CD14-positive monocyte (primary cell): Measurements from ENCODE around the gene CSRP1. TPM values are rescaled to one million over a fixed set of nuclear protein-coding genes. Genes with fewer than 3 reads are reported as not detected.

ENCODE experiments used
- DNase-seq, 3 donors: peaks; one replicate each; pipeline ENCODE4 v3.0.0-alpha.2; 2011 to 2022
- H2AFZ ChIP-seq: 2 replicates; pipeline ENCODE4 v1.6.0; 2012; ENCODE audit warnings: mild to moderate bottlenecking, low read depth, low read length, inconsistent platforms; ENCODE audit not compliant: insufficient read depth, poor library complexity, severe bottlenecking
- H3K27ac ChIP-seq, 2 donors: 1 replicate in 1 of 2; 2 replicates in 1 of 2; pipeline ENCODE4 v1.5.1; 2012 to 2013; ENCODE audit warnings: low read length in 2 of 2, control low read depth in 1 of 2, inconsistent platforms in 1 of 2, low read depth in 1 of 2, mild to moderate bottlenecking in 1 of 2
- H3K27me3 ChIP-seq, 2 donors: one replicate each; pipeline versions ENCODE4 v1.6.0 to v1.6.1; 2011 to 2013; ENCODE audit warnings: low read length in 2 of 2; ENCODE audit not compliant: control insufficient read depth in 2 of 2, insufficient read depth in 2 of 2
- H3K36me3 ChIP-seq, 2 donors: replicated peaks in 1 of 2; 1 replicate in 1 of 2; 2 replicates in 1 of 2; pipeline versions ENCODE4 v1.5.1 to v1.6.1; 2012 to 2013; ENCODE audit warnings: low read length in 2 of 2, control low read depth in 1 of 2, inconsistent platforms in 1 of 2, mild to moderate bottlenecking in 1 of 2; ENCODE audit not compliant: insufficient read depth in 2 of 2, control insufficient read depth in 1 of 2
- H3K4me1 ChIP-seq, 2 donors: 1 replicate in 1 of 2; 2 replicates in 1 of 2; pipeline versions ENCODE4 v1.5.1 to v1.6.1; 2012 to 2013; ENCODE audit warnings: low read length in 2 of 2, control low read depth in 1 of 2, inconsistent platforms in 1 of 2, mild to moderate bottlenecking in 1 of 2, moderate library complexity in 1 of 2; ENCODE audit not compliant: insufficient read depth in 2 of 2, control insufficient read depth in 1 of 2
- H3K4me2 ChIP-seq: replicated peaks from 2 replicates; pipeline ENCODE3; 2012; ENCODE audit warnings: low read length, moderate library complexity, mild to moderate bottlenecking; ENCODE audit not compliant: poor library complexity, severe bottlenecking; ENCODE audit errors: extremely low read depth
- H3K4me3 ChIP-seq, 3 experiments: fragments of 200-600 bp in 1 of 3; sonication (generic) in 1 of 3; replicated peaks in 1 of 3; 1 replicate in 2 of 3; 2 replicates in 1 of 3; pipeline ENCODE4 v1.5.1; 2011 to 2013; ENCODE audit warnings: low read length in 3 of 3, mild to moderate bottlenecking in 3 of 3, control low read depth in 2 of 3, low read depth in 2 of 3, inconsistent platforms in 1 of 3, moderate library complexity in 1 of 3
- H3K79me2 ChIP-seq: 2 replicates; pipeline ENCODE4 v1.6.0; 2012; ENCODE audit warnings: mild to moderate bottlenecking, control low read depth, inconsistent platforms, low read length, moderate library complexity; ENCODE audit not compliant: insufficient read depth
- H3K9ac ChIP-seq: 2 replicates; pipeline ENCODE4 v1.6.0; 2017; ENCODE audit warnings: low read length, mild to moderate bottlenecking; ENCODE audit not compliant: insufficient read depth, poor library complexity, severe bottlenecking
- H3K9me3 ChIP-seq, 2 donors: replicated peaks in 1 of 2; 1 replicate in 1 of 2; 2 replicates in 1 of 2; pipeline versions ENCODE4 v1.5.1 to v1.6.1; 2012 to 2013; ENCODE audit warnings: low read length in 2 of 2, control low read depth in 1 of 2; ENCODE audit not compliant: control insufficient read depth in 1 of 2, insufficient read depth in 1 of 2
- H4K20me1 ChIP-seq: 2 replicates; pipeline ENCODE4 v1.6.0; 2012; ENCODE audit warnings: mild to moderate bottlenecking, low read length, control low read depth, moderate library complexity; ENCODE audit not compliant: insufficient read depth
- H3K27ac Mint-ChIP-seq, 7 donors: one replicate each; pipeline ENCODE4 v1.8.0; 2020; ENCODE audit warnings: mild to moderate bottlenecking in 7 of 7, mixed read lengths in 7 of 7, moderate library complexity in 6 of 7, inconsistent platforms in 2 of 7
- H3K27me3 Mint-ChIP-seq, 3 donors: one replicate each; pipeline ENCODE4 v1.8.0; 2021 to 2022; ENCODE audit warnings: low read depth in 3 of 3, mild to moderate bottlenecking in 3 of 3, mixed read lengths in 3 of 3, moderate library complexity in 3 of 3, inconsistent platforms in 1 of 3
- H3K36me3 Mint-ChIP-seq, 2 donors: one replicate each; pipeline ENCODE4 v1.8.0; 2020; ENCODE audit warnings: mixed read lengths in 2 of 2, inconsistent platforms in 1 of 2, mild to moderate bottlenecking in 1 of 2
- H3K4me1 Mint-ChIP-seq: one replicate; pipeline ENCODE4 v1.8.0; 2020; ENCODE audit warnings: mild to moderate bottlenecking, mixed read lengths
- H3K4me3 Mint-ChIP-seq, 2 donors: one replicate each; pipeline ENCODE4 v1.8.0; 2020; ENCODE audit warnings: mild to moderate bottlenecking in 2 of 2, mixed read lengths in 2 of 2, moderate library complexity in 1 of 2
- H3K9me3 Mint-ChIP-seq, 7 donors: one replicate each; pipeline ENCODE4 v1.8.0; 2020 to 2022; ENCODE audit warnings: mixed read lengths in 7 of 7, mild to moderate bottlenecking in 6 of 7, moderate library complexity in 6 of 7, inconsistent platforms in 2 of 7
- WGBS: methylation state at CpG from one replicate; pipeline ENCODE4 v1.1.5; 2013; ENCODE audit warnings: missing lambda C conversion rate; ENCODE audit not compliant: insufficient coverage; 5-methylcytosine and 5-hydroxymethylcytosine counted together
- intact Hi-C, 2 donors: fragments of 100-400 bp; cut with micrococcal nuclease; formaldehyde crosslinking; loops; one replicate each; pipeline versions ENCODE4 v1.15.0 to v1.15.1; 2023
- polyA plus RNA-seq, 3 donors: library from polyadenylated mRNA; depleted of rRNA in 1 of 3; unstranded in 2 of 3; stranded (reverse) in 1 of 3; fragments of 300-500 nt in 2 of 3; fragments of >200 nt in 1 of 3; fragmentation: Illumina TruSeq in 2 of 3; gene quantifications; 1 replicate in 2 of 3; 2 replicates in 1 of 3; pipeline ENCODE4 v1.2.3, GENCODE V29; 2012 to 2021
- TF ChIP-seq, protein P1 (sequence below): fragments of 200-600 bp; IDR thresholded peaks from one replicate; pipeline ENCODE4 v1.8.0; 2022; ENCODE audit warnings: antibody characterized with exemption, mild to moderate bottlenecking

Gene CSRP1
- polyA plus RNA-seq, 3 donors, result 87.4 to 111 (median 98.8) TPM

DNA sequence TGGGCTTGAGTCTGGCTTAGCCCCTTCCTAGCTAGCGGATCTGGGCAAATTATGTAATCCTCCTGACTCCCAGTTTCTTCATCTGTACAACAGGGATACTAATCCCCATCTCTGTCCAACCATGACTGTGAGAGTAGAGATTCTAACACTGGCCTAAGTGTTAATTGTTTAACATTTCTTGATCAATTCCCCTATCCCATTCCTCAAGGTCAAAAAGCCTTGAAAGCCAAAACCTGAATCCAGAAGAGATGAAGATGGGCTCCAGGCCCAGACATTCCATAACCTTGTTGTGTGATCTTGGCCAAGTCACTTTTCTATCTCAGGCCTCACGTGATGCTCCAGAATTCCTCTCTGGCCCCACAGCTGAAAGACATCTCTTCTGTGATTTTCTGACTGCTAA lies 19.2 kb downstream of the CSRP1 start:
- H3K4me1 Mint-ChIP-seq, result peaks cover 46% of the 10 kb centered on the region
- Histone ChIP-seq H4K20me1 (peaks cover 16% of the 10 kb centered on the region), H2AFZ (no peak overlapping the region), H3K4me2 (no peak overlapping the region), H3K4me1 (peaks cover 37% of the 10 kb centered on the region in 2 donors), H3K27ac (no peak overlapping the region), H3K4me3 (no peak overlapping the region), H3K79me2 (peaks cover 3% of the 10 kb centered on the region), H3K9ac (no peak overlapping the region), H3K36me3 (peaks cover 52 to 70% of the 10 kb centered on the region in 2 donors), H3K27me3 (no peaks in the 10 kb centered on the region), H3K9me3 (no peaks in the 10 kb centered on the region)
- H3K27ac Mint-ChIP-seq, result peak overlapping the region in 1 of 7 donors; percentile 2
- H3K9me3 Mint-ChIP-seq, result peaks cover 0 to 6% (median 2%) of the 10 kb centered on the region in 7 donors
- TF ChIP-seq, protein P1, sequence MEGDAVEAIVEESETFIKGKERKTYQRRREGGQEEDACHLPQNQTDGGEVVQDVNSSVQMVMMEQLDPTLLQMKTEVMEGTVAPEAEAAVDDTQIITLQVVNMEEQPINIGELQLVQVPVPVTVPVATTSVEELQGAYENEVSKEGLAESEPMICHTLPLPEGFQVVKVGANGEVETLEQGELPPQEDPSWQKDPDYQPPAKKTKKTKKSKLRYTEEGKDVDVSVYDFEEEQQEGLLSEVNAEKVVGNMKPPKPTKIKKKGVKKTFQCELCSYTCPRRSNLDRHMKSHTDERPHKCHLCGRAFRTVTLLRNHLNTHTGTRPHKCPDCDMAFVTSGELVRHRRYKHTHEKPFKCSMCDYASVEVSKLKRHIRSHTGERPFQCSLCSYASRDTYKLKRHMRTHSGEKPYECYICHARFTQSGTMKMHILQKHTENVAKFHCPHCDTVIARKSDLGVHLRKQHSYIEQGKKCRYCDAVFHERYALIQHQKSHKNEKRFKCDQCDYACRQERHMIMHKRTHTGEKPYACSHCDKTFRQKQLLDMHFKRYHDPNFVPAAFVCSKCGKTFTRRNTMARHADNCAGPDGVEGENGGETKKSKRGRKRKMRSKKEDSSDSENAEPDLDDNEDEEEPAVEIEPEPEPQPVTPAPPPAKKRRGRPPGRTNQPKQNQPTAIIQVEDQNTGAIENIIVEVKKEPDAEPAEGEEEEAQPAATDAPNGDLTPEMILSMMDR, result no peak
- no peak for DNase-seq
- 92% methylated on average over 2 of the region's 2 CpGs for WGBS
- no peak overlapping the region for H3K4me3 Mint-ChIP-seq
- peaks cover 0 to 4% (median 4%) of the 10 kb centered on the region in 3 donors for H3K27me3 Mint-ChIP-seq
- intact Hi-C loops, result loop anchor here in 1 of 2 donors (2.0 kb wide), 1 partner anchor 15 kb away; no protein-coding TSS in a partner anchor
- peaks cover 72 to 80% of the 10 kb centered on the region in 2 donors for H3K36me3 Mint-ChIP-seq

DNA sequence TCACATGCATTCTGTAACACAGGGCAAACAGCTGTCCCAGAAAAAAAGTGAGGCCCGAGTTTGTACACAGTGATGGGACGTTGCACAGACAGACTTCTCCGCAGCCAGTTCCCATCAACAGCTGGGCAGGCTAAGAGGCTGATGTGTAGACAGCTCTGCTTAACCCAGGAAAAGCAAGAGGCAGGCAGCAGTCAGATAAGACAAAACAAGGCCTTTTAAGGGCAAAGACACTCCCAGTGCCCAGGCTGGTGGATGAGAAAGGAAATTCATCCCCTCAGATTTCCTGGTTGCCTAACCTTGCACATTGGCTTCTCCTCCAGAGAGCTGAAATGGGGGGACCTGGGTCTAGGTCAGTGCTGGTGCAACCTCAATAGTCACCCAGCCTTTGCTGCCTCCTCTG lies 20.7 kb downstream of the CSRP1 start:
- Histone ChIP-seq H4K20me1 (peaks cover 9% of the 10 kb centered on the region), H2AFZ (no peak overlapping the region), H3K9ac (no peak overlapping the region), H3K4me2 (no peak overlapping the region), H3K27me3 (peaks cover 0 to 9% of the 10 kb centered on the region in 2 donors), H3K4me3 (no peak overlapping the region), H3K79me2 (peaks cover 3% of the 10 kb centered on the region), H3K9me3 (no peaks in the 10 kb centered on the region), H3K4me1 (peaks cover 37 to 42% of the 10 kb centered on the region in 2 donors), H3K36me3 (peaks cover 48 to 65% of the 10 kb centered on the region in 2 donors), H3K27ac (no peak overlapping the region)
- peaks cover 62 to 73% of the 10 kb centered on the region in 2 donors for H3K36me3 Mint-ChIP-seq
- WGBS, result 0% methylated on average over 1 of the region's 3 CpGs
- no peak overlapping the region for H3K4me3 Mint-ChIP-seq
- peak overlapping the region in 3 of 7 donors; percentile 43 to 72 (median 63) for H3K27ac Mint-ChIP-seq
- DNase-seq, result no peak
- peaks cover 45% of the 10 kb centered on the region for H3K4me1 Mint-ChIP-seq
- TF ChIP-seq, protein P1, result no peak
- peaks cover 9 to 13% (median 12%) of the 10 kb centered on the region in 3 donors for H3K27me3 Mint-ChIP-seq
- intact Hi-C loops, result no loop called here
- H3K9me3 Mint-ChIP-seq, result peaks cover 0 to 6% (median 3%) of the 10 kb centered on the region in 7 donors
